Muscle layer of duodenum (tissue), 2 donors: ENCODE data around the gene H3-3A.

Experiments used
- H3K27ac ChIP-seq: one replicate; pipeline ENCODE4 v1.7.0; 2013; ENCODE audit warnings: mild to moderate bottlenecking, low read length
- H3K27me3 ChIP-seq: one replicate; pipeline ENCODE4 v1.7.0; 2013; ENCODE audit warnings: low read depth, mild to moderate bottlenecking, control low read depth, low read length
- H3K36me3 ChIP-seq, 2 donors: one replicate each; pipeline ENCODE4 v1.7.0; 2013; ENCODE audit warnings: low read length in 2 of 2, control low read depth in 1 of 2, mild to moderate bottlenecking in 1 of 2; ENCODE audit not compliant: insufficient read depth in 2 of 2, control insufficient read depth in 1 of 2
- H3K4me1 ChIP-seq, 2 donors: one replicate each; pipeline ENCODE4 v1.7.0; 2013; ENCODE audit warnings: low read length in 2 of 2, mild to moderate bottlenecking in 2 of 2, control low read depth in 1 of 2, moderate library complexity in 1 of 2; ENCODE audit not compliant: insufficient read depth in 2 of 2, control insufficient read depth in 1 of 2
- H3K4me3 ChIP-seq, 2 donors: one replicate each; pipeline ENCODE4 v1.7.0; 2013; ENCODE audit warnings: low read length in 2 of 2, low read depth in 1 of 2, mild to moderate bottlenecking in 1 of 2
- H3K9me3 ChIP-seq, 2 donors: one replicate each; pipeline ENCODE4 v1.7.0; 2013; ENCODE audit warnings: low read length in 2 of 2, control low read depth in 1 of 2, mild to moderate bottlenecking in 1 of 2; ENCODE audit not compliant: control insufficient read depth in 1 of 2
- donor health status: healthy.

H3-3A gene

DNA sequence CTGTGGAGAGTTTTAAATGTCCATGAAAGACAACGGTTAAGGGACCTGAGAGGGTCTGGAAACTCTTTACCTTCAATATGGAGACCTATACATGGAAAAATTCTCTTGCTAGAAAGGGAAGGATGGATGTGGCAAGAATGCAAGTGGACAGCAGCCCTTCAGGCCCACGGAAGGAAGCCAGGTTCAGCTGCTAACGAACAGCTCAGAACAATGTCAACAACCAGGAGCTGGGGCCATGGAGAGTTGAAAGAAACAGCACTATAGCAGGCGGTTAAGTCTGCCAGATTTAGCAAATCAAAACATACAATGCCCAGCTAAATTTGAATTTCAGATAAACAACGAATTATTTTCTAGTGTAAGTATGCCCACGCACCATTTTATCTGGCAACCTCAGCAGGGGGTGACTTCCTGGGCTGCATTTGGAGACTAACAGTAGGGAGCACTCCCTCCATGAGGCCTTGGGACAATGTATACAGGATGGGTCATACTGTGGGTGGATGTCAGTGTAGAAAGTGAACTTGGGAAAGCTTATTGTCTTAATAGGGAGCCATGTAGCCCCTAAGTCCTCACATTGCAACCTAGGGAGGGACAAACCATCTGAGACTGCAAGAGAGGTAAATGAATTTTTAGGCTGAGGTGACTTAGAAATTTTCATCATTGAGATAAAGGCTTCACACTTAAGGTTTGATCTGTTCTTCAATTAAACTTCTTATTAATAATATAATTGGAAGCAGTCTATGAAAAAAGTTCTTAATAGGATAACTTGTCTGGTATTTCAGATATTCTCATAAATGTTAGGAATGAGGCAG lies 7.8 kb upstream of the H3-3A start:
- H3K27ac ChIP-seq = no peak overlapping the region
- H3K27me3 ChIP-seq = no peaks in the 10 kb centered on the region

GRCh38 chr1:226059709-226060108 lies 2.8 kb upstream of the H3-3A start:
- peaks cover 9 to 12% of the 10 kb centered on the region in 2 donors for H3K4me1 ChIP-seq
- no peak overlapping the region for H3K4me3 ChIP-seq
- no peaks in the 10 kb centered on the region for H3K9me3 ChIP-seq
- H3K27ac ChIP-seq = no peak overlapping the region
- peaks cover 0 to 7% of the 10 kb centered on the region in 2 donors for H3K36me3 ChIP-seq
- no peaks in the 10 kb centered on the region for H3K27me3 ChIP-seq

More for the DNA sequence above, 7.8 kb upstream of the H3-3A start:
- Histone ChIP-seq H3K4me1 (no peaks in the 10 kb centered on the region), H3K9me3 (no peaks in the 10 kb centered on the region), H3K36me3 (peaks cover 0 to 7% of the 10 kb centered on the region in 2 donors), H3K4me3 (no peak overlapping the region)

DNA sequence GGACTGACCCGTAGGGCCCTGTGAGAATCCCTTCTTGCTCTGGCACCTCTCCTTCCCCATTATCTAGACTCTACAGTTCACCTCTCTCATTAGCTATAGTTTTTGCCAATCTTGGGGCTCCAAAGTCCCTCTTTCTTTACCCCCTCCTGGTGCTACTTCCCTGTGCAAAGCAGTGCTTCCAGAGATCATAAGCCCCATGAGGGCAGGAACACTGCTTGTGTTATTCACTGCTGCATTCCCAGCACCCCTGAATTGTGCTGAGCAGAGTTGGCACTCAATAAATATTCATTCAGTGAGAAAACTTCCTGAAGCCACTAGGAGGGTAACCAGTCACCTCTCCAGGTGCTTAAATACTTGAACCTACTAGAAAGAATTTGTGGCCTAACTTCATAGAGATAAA lies 2.1 kb upstream of the H3-3A start:
- H3K9me3 ChIP-seq = no peaks in the 10 kb centered on the region
- H3K27me3 ChIP-seq = no peaks in the 10 kb centered on the region
- H3K36me3 ChIP-seq = peaks cover 0 to 8% of the 10 kb centered on the region in 2 donors
- H3K4me1 ChIP-seq = peaks cover 14 to 19% of the 10 kb centered on the region in 2 donors
- H3K4me3 ChIP-seq = peak overlapping the region in 1 of 2 donors; percentile 72
- peak overlapping the region; percentile 96 for H3K27ac ChIP-seq

DNA sequence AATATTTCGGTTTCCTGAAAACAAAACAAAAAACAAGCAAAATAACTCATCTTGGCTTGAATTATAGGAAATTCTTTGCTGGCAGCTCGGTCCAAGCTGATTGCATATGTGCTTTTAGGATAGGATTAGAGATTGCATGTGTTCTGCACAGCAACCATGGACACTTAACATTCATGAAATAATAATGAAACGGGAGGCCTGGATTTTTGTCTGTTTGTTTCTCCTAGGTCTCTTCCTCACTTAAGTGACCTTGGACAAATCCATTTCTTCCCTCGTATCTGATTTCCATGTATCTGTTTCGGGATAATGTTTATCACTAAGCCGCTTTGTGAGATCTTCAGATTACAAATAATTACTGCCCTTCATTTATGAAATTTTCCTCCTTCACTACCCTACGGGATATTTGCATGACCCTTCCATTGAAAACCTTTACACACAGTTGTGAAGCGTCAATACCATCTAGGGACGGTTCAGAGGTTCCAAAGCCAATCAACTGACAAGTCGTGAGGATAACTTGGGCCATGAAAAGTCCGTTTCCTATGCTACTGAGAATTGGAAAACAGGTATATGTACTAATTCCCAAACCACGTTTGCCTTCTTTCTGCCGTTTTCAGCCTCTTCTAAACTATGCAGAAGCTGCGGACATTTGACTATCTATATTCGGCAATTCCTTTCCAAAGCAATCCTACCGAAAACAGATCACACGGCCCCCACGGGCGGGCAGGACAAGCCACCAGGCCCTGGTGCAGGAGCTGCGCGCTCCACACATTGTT lies 1.3 kb upstream of the H3-3A start:
- no peaks in the 10 kb centered on the region for H3K9me3 ChIP-seq
- peak overlapping the region; percentile 96 for H3K27ac ChIP-seq
- peaks cover 7 to 16% of the 10 kb centered on the region in 2 donors for H3K36me3 ChIP-seq
- H3K27me3 ChIP-seq = no peaks in the 10 kb centered on the region
- peaks cover 15 to 27% of the 10 kb centered on the region in 2 donors for H3K4me1 ChIP-seq
- peak overlapping the region; percentile 72 to 87 for H3K4me3 ChIP-seq

- Histone ChIP-seq H3K36me3 (peaks cover 14 to 23% of the 10 kb centered on the region in 2 donors), H3K4me3 (peak overlapping the region; percentile 72 to 87), H3K9me3 (no peaks in the 10 kb centered on the region), H3K27me3 (no peaks in the 10 kb centered on the region), H3K27ac (peak overlapping the region; percentile 96), H3K4me1 (peaks cover 15 to 35% of the 10 kb centered on the region in 2 donors)
Observed at GRCh38 chr1:226061841-226062557, 517 bp upstream of the H3-3A start.

DNA sequence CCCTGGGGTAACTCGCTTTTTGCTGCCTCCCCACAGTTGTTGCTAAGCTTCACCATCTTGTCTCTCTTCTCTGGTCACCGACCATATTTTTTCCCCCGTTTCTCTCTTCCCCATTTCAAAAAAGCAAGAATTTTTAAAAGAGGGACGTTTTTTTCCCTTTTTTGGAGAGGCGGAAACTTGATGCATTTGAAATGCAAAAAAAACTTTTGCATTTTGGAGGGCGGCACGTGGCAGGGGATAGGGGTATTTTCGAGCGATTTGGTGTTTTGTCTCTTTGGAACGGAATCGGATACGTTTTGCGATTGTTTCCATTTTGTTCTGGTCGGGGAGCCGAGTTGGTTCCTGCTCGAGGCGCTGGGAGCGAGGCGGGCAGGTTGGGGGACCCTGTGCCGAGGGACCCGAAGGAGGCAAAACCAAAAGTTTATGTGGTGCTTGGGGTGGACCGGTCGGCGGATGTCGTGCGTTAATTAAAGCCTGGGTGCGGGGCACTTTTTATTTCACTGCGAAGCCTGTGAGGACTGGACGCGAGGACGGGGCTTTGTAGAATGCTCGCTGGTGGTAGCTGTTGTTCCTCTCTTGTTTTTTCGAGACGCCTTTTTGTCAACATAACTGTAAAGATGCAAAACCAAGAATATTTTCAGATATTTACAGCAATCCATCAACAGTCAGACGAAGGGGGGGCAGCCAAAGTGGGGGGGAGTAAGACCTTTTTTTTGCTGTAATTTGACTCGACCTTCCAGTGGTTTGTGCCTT lies 884 bp downstream of the H3-3A start:
- H3K4me1 ChIP-seq = peaks cover 15 to 46% of the 10 kb centered on the region in 2 donors
- H3K27me3 ChIP-seq = no peaks in the 10 kb centered on the region

GRCh38 chr1:226063977-226064815 lies 1.7 kb downstream of the H3-3A start:
- peak overlapping the region; percentile 91 to 96 for H3K4me3 ChIP-seq
- H3K4me1 ChIP-seq = peaks cover 15 to 52% of the 10 kb centered on the region in 2 donors
- peak overlapping the region; percentile 100 for H3K27ac ChIP-seq
- H3K36me3 ChIP-seq = peaks cover 28 to 29% of the 10 kb centered on the region in 2 donors
- H3K9me3 ChIP-seq = no peaks in the 10 kb centered on the region
- H3K27me3 ChIP-seq = no peaks in the 10 kb centered on the region

More for the DNA sequence above, 884 bp downstream of the H3-3A start:
- peak overlapping the region; percentile 91 to 96 for H3K4me3 ChIP-seq
- no peaks in the 10 kb centered on the region for H3K9me3 ChIP-seq
- peaks cover 25 to 27% of the 10 kb centered on the region in 2 donors for H3K36me3 ChIP-seq
- peak overlapping the region; percentile 100 for H3K27ac ChIP-seq

DNA sequence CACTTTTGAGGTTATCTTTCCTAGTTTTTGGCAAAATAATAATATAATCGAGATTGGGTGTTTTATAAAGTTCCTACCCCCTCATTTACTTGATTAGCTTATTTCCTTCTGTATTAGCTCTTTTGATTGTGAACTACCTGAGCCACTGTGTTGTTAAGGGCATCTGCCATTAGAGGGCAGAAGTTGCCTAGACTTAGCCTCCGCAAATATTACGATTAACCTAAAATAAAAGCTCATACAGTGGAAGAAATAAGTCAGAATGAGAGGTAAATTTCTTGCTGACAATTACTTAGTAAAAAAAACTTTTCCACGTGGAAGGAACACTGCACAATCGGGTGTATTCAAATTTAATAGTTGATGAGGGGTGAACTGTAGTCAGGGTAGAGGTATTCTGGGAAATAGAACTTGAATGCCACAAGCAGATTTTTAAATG lies 2.3 kb downstream of the H3-3A start:
- Histone ChIP-seq H3K4me3 (peak overlapping the region; percentile 91 to 96), H3K4me1 (peaks cover 15 to 52% of the 10 kb centered on the region in 2 donors), H3K27me3 (no peaks in the 10 kb centered on the region), H3K27ac (peak overlapping the region; percentile 100), H3K36me3 (peaks cover 28 to 33% of the 10 kb centered on the region in 2 donors), H3K9me3 (no peaks in the 10 kb centered on the region)

- H3K9me3 ChIP-seq = no peaks in the 10 kb centered on the region
- H3K36me3 ChIP-seq = peaks cover 33 to 41% of the 10 kb centered on the region in 2 donors
- H3K4me3 ChIP-seq = peak overlapping the region in 1 of 2 donors; percentile 91
- H3K4me1 ChIP-seq = peaks cover 6 to 41% of the 10 kb centered on the region in 2 donors
- no peaks in the 10 kb centered on the region for H3K27me3 ChIP-seq
- no peak overlapping the region for H3K27ac ChIP-seq
Observed at GRCh38 chr1:226066415-226067078, 4.0 kb downstream of the H3-3A start.
